ENCODE results near the gene N4BP2.

The N4BP2 gene

GRCh38 chr4:40157436-40157835, 100.8 kb downstream of the N4BP2 start:
- DNase-seq: no peak

- no peak for DNase-seq
Measured at GRCh38 chr4:40160258-40160657, 103.6 kb downstream of the N4BP2 start.

- DNase-seq: peak; percentile 47
Measured at GRCh38 chr4:40164459-40164858, 107.8 kb downstream of the N4BP2 start.

GRCh38 chr4:40165916-40166315, 109.3 kb downstream of the N4BP2 start:
- no peak for DNase-seq

GRCh38 chr4:40168070-40168469, 111.4 kb downstream of the N4BP2 start:
- DNase-seq: no peak

GRCh38 chr4:40170588-40170987, 113.9 kb downstream of the N4BP2 start:
- no peak for DNase-seq

GRCh38 chr4:40173470-40173875, 116.8 kb downstream of the N4BP2 start:
- DNase-seq: no peak

GRCh38 chr4:40176602-40177001, 120.0 kb downstream of the N4BP2 start:
- DNase-seq: no peak

GRCh38 chr4:40177591-40177990, 120.9 kb downstream of the N4BP2 start:
- no peak for DNase-seq

- no peak for DNase-seq
Measured at GRCh38 chr4:40178672-40179071, 122.0 kb downstream of the N4BP2 start.

GRCh38 chr4:40179360-40179759, 122.7 kb downstream of the N4BP2 start:
- no peak for DNase-seq

GRCh38 chr4:40180356-40180755, 123.7 kb downstream of the N4BP2 start:
- DNase-seq: peak; percentile 65

- DNase-seq: no peak
Measured at GRCh38 chr4:40182001-40182400, 125.4 kb downstream of the N4BP2 start.

- no peak for DNase-seq
Measured at GRCh38 chr4:40182954-40183353, 126.3 kb downstream of the N4BP2 start.

GRCh38 chr4:40183615-40184411, 127.2 kb downstream of the N4BP2 start:
- no peak for DNase-seq

GRCh38 chr4:40185830-40186664, 129.4 kb downstream of the N4BP2 start:
- peak; percentile 56 for DNase-seq

GRCh38 chr4:40186665-40187014, 130.0 kb downstream of the N4BP2 start:
- DNase-seq: no peak

GRCh38 chr4:40187386-40187906, 130.8 kb downstream of the N4BP2 start:
- no peak for DNase-seq

- no peak for DNase-seq
Measured at GRCh38 chr4:40190019-40190418, 133.4 kb downstream of the N4BP2 start.

- DNase-seq: no peak
Measured at GRCh38 chr4:40190465-40190864, 133.8 kb downstream of the N4BP2 start.

- no peak for DNase-seq
Measured at GRCh38 chr4:40190880-40191815, 134.5 kb downstream of the N4BP2 start.

All from fibroblast of skin of back (primary cell).